Subcutaneous abdominal adipose tissue (tissue), 5 donors: ENCODE data around the gene PFKFB4.

Experiments used
- H3K27ac ChIP-seq: one replicate; pipeline ENCODE4 v1.7.0; 2013; ENCODE audit warnings: low read depth, mild to moderate bottlenecking, inconsistent platforms, low read length, moderate library complexity
- H3K27me3 ChIP-seq, 5 donors: one replicate each; pipeline ENCODE4 v1.7.0; 2013; ENCODE audit warnings: low read length in 5 of 5, inconsistent platforms in 1 of 5; ENCODE audit not compliant: control insufficient read depth in 5 of 5, insufficient read depth in 4 of 5
- H3K36me3 ChIP-seq, 5 donors: one replicate each; pipeline ENCODE4 v1.7.0; 2013; ENCODE audit warnings: low read length in 5 of 5; ENCODE audit not compliant: control insufficient read depth in 5 of 5, insufficient read depth in 5 of 5
- H3K4me1 ChIP-seq, 5 donors: one replicate each; pipeline ENCODE4 v1.7.0; 2013; ENCODE audit warnings: low read length in 5 of 5, mild to moderate bottlenecking in 3 of 5, moderate library complexity in 1 of 5; ENCODE audit not compliant: control insufficient read depth in 5 of 5, insufficient read depth in 5 of 5
- H3K4me3 ChIP-seq, 5 donors: one replicate each; pipeline ENCODE4 v1.7.0; 2013; ENCODE audit warnings: low read length in 5 of 5, low read depth in 1 of 5
- H3K9ac ChIP-seq, 5 donors: one replicate each; pipeline ENCODE4 v1.7.0; 2013; ENCODE audit warnings: low read length in 5 of 5, mild to moderate bottlenecking in 4 of 5, moderate library complexity in 3 of 5
- H3K9me3 ChIP-seq, 5 donors: one replicate each; pipeline ENCODE4 v1.7.0; 2013; ENCODE audit warnings: low read length in 5 of 5; ENCODE audit not compliant: control insufficient read depth in 5 of 5
- donor health status: healthy.
- donor health status: healthy.
- donor health status: healthy.
- donor health status: healthy.
- donor health status: healthy.

The PFKFB4 gene

DNA sequence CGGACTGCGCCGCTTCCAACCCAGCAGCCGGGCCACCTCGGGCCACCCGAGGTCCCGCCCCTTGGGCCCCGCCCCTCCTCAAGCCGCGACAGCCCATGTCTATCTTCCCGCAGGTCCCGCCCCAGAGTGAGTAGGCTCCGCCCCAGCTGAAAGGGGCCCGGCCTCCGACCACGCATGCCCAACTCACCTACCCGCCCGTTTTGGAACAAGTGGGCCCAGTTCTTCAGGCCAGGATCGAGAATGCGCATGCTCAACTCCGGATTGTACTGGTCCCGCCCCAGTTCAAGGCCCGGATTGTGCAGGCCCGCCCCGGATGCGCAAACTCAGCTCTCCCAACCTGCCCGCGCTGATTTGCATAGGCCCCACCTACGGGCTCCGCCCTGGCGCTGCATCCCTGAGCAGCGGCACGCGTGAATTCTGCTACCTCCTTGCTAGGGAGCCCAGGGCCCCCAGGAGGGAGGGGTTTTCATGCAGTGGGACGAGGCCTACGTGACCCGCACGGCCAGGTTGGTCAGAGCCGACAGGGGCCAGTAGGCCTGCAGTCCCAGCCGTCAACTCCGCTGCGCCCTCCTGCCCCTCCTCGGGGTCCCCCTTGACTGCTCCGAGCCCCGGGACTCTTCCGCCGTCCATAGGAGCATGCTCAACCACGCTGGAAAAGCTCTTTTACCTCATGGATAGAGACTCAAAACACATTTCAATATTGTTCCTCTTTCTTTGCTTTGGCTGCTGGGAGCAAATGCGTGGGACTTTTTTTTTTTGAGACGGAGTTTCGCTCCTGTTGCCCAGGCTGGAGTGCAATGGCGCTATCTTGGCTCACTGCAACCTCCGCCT lies at the start of gene PFKFB4:
PFKFB4 (minus strand) TSS at position 8 of the 831 bp plus-strand sequence. CDS start 26 bp downstream, outside the sequence.
- peak within 1 kb of the TSS; percentile 57 for H3K27ac ChIP-seq
- no peaks in the 10 kb centered on the region for H3K36me3 ChIP-seq
- peaks cover 4 to 62% (median 38%) of the 10 kb centered on the region in 5 donors for H3K4me1 ChIP-seq
- no peaks in the 10 kb centered on the region for H3K9me3 ChIP-seq
- H3K9ac ChIP-seq, result peak within 1 kb of the TSS in 4 of 5 donors; percentile 26 to 38 (median 33)
- peaks cover 0 to 2% (median 0%) of the 10 kb centered on the region in 5 donors for H3K27me3 ChIP-seq
- peak within 1 kb of the TSS; percentile 49 to 74 (median 70) for H3K4me3 ChIP-seq

DNA sequence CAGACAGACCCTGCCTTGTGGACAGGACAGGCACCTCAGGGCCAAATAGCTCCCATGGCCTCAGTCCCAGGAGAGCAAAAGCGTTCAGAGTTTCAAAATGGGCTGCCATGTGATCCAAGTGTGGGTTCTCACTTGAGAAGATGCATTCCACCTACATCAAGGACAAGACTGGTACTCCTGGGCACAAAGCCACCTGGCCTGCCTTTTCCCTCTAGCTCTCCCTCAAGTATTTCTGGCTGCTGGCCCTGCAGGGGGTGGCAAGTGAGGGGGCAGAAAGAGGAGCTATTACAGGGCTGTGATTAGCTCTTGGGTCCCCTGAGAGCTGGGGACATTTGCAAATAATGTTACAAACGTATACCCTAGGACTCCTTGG lies 45.0 kb upstream of the PFKFB4 start:
- Histone ChIP-seq H3K4me3 (no peak overlapping the region), H3K9ac (no peak overlapping the region), H3K27me3 (no peaks in the 10 kb centered on the region), H3K4me1 (peaks cover 0 to 11% (median 3%) of the 10 kb centered on the region in 5 donors), H3K27ac (no peak overlapping the region), H3K36me3 (peaks cover 0 to 92% (median 84%) of the 10 kb centered on the region in 5 donors), H3K9me3 (no peaks in the 10 kb centered on the region)

DNA sequence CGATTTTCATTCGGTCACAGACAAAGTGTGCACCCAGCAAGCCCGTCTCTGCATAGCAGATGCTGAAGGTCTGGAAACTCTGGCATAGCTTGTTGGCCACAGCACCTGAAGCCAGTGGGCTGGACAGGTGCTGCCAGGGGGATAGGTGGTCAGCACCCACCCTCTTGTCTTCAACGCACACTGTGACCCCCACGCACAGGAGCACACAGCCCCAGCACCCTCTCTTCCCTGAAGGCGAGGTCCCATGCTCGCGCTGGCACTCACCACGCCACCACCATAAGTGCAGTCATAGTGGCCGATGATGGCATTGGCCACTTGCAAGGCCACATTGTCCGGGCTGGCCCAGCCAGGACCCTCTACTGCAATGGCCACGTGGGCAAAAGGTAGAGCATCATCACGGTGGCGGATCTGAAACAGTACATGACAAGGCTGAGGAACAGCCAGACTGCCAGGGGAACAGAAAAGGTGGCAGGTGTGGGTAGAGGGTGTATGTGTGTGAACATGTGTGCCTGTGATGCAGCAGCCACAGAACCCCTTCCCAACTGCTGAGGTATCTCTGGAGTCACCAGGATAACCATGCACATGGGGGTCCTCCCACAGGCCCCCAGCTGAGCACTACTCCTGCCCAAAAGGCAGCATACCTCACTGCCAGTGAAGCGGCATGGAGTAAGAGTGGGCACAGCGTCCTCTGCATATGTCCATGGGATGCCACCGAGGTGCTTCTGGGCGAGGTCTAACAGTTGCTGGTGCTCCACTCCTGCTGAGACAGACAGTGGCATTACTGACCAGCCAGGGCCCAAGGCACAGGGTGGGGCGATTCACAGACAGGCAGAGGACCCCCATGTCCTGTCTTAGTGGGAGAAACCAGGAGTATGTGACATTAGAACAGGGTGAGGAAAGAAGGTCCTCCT lies 44.4 kb upstream of the PFKFB4 start:
- Histone ChIP-seq H3K27ac (no peak overlapping the region), H3K36me3 (peaks cover 0 to 89% (median 83%) of the 10 kb centered on the region in 5 donors)

DNA sequence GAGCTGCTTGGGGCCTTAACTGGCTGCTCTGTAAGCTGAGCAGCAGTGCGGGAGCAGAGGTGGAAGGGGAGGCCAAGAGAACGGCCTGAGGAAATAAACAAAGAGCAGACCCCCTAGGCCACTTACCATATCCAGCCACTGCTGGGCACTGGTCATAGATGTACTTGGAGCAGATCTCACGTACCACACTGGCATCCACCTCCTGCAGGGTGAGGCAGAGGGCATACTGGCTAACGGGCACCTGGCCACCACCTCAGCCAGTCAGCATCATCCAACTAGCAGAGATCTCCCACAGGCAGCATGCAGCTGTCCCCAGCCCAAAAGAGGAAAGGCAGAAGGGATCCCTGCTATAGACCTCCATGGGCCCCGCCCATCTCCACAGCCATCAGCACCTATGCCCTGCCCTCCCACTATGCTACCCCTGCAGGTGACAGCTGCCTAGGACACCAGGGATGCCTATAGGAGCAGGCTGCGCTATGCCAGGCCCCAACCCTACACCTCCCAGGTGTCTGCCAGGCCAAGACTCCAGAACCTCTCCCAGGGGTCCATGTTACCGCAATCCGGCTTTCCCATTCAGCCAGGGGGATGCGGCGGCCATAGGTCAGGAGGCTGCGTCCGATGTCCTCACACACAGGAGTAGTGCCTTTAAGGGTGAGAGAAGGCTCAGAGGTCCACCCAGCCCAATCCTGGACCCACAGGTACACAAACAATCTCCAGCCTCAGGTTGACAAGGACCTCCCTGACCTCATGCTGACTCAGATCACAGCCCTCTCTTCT lies 43.1 kb upstream of the PFKFB4 start:
- Histone ChIP-seq H3K4me3 (no peak overlapping the region), H3K9me3 (no peaks in the 10 kb centered on the region), H3K4me1 (peaks cover 2 to 16% (median 7%) of the 10 kb centered on the region in 5 donors), H3K9ac (no peak overlapping the region), H3K27ac (no peak overlapping the region), H3K36me3 (peaks cover 0 to 76% (median 71%) of the 10 kb centered on the region in 5 donors), H3K27me3 (peaks cover 2 to 14% (median 5%) of the 10 kb centered on the region in 5 donors)

More for the DNA sequence above, 44.4 kb upstream of the PFKFB4 start:
- H3K27me3 ChIP-seq, result peaks cover 0 to 3% (median 0%) of the 10 kb centered on the region in 5 donors
- peaks cover 0 to 11% (median 3%) of the 10 kb centered on the region in 5 donors for H3K4me1 ChIP-seq
- no peak overlapping the region for H3K4me3 ChIP-seq
- no peak overlapping the region for H3K9ac ChIP-seq
- H3K9me3 ChIP-seq, result no peaks in the 10 kb centered on the region

DNA sequence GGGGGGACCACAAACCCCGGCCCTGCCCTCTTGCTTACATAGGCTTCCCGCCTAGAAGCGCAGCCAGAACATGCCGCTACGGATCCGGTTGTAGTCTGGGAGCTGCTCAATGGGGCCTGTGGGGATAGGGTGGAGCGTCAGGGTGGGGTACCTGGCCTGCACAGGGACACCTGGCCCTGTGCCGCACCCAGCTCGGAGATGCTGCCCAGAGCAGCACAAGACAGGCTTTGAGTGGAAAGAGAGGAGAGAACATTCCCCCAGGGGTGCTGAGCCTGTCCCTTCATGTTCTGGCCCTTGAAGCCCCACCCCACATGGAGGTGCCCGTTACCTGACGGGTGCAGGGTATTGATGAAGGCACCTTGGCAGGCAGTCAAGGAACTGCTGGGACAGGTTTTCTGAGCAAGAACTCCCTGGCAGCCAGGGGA lies 42.5 kb upstream of the PFKFB4 start:
- H3K36me3 ChIP-seq, result peaks cover 0 to 70% (median 64%) of the 10 kb centered on the region in 5 donors
- no peak overlapping the region for H3K9ac ChIP-seq
- H3K27ac ChIP-seq, result no peak overlapping the region
- H3K9me3 ChIP-seq, result no peaks in the 10 kb centered on the region
- H3K4me1 ChIP-seq, result peaks cover 2 to 21% (median 10%) of the 10 kb centered on the region in 5 donors
- peaks cover 8 to 20% (median 10%) of the 10 kb centered on the region in 5 donors for H3K27me3 ChIP-seq
- no peak overlapping the region for H3K4me3 ChIP-seq

DNA sequence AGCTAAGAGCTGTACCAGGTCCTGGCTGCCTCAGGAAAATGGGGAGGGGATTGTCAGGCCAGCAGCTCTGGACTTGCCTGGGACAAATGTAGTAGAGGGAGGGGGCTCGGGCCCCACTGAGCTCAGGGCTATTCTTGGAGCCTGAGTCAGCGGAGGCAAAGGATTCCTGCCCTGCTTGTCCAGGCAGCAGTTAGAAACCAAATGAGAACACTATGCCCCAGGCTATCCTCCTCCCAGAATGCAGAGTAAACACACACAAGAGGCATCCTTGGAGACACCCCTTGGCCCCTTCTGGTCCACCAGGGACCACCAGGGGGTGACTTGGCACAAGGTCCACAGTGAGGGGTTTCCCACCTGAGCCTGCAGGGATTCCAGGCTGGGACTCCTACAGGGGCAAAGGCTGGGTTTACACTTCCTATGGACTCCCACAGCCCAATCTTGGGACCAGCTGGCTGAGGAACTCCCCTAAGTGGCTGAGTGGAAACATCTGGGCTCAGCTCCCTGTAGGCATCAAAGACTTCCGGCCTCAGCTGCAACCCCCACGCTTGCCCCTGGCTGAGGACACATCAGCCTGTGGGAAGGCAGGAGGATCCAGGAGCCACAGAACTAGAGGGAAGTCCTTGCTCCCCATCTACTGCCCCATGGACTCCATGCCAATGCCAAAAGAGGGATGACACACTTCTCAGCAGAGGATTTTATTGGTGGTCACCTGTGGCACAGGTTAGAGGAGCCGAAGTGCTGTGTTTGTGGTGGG lies 41.9 kb upstream of the PFKFB4 start:
- peaks cover 2 to 21% (median 10%) of the 10 kb centered on the region in 5 donors for H3K4me1 ChIP-seq
- H3K4me3 ChIP-seq, result no peak overlapping the region
- peaks cover 9 to 23% (median 13%) of the 10 kb centered on the region in 5 donors for H3K27me3 ChIP-seq
- no peaks in the 10 kb centered on the region for H3K9me3 ChIP-seq
- H3K9ac ChIP-seq, result no peak overlapping the region
- peak overlapping the region; percentile 10 for H3K27ac ChIP-seq
- H3K36me3 ChIP-seq, result peaks cover 0 to 64% (median 59%) of the 10 kb centered on the region in 5 donors

DNA sequence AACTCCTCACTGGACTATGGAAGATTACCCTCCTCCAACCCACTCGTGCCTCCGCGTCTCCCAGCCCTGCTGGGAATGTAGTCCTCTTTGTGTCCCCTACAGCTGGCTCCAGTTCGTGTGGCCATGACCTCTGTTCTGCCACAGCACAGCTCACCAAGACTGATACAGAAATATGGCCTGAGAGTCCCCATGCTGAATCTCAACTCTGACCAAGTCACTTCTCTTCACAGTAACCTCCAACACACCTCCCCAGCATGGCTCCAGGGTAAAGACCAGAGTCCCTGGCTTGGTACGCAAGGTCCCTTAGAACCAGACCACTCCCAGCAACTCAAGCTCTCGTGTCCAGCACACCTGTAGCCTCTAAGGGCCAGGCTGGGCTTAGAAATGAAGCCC lies 40.8 kb upstream of the PFKFB4 start:
- Histone ChIP-seq H3K27ac (no peak overlapping the region), H3K9me3 (no peaks in the 10 kb centered on the region), H3K9ac (no peak overlapping the region), H3K36me3 (peaks cover 0 to 53% (median 48%) of the 10 kb centered on the region in 5 donors), H3K4me3 (no peak overlapping the region), H3K4me1 (peaks cover 2 to 21% (median 10%) of the 10 kb centered on the region in 5 donors), H3K27me3 (peaks cover 11 to 23% (median 18%) of the 10 kb centered on the region in 5 donors)

DNA sequence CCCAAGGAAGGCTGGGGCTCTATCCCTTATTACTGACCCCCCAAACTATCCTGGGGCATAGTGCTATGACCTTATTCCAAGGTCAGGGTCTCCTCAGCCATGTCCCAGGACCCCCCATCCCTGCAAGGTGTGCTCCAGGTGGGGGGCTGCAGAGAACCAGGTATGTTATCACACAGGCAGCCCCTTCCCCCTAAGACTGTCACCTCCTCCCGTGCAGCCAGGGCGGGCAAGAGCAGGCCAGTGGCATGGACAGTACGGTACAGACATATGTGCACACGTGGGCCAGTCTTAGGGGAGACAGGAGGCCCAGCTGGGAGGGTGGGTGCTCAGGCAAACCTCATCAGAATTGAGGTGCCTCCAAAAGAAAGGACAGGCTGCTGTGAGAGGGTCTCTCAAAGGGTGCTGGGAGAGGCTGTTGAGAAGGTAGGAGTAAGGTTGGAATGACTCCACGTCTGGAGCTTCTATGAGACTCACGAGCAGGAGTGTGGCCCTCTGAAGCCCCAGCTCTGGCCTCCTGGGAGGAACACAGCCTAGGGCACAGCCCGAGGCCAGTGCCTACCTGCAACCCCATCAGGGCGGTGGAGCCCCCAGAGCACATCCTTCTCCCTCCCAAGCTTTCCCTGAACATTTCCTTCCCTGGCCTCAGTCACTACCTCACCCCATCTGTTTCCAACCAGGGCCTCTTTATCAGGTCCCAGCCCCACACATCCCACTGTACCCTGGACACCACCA lies 40.2 kb upstream of the PFKFB4 start:
- Histone ChIP-seq H3K9me3 (no peaks in the 10 kb centered on the region), H3K27ac (no peak overlapping the region)

More for the DNA sequence above, 40.2 kb upstream of the PFKFB4 start:
- H3K27me3 ChIP-seq, result peaks cover 11 to 23% (median 18%) of the 10 kb centered on the region in 5 donors
- no peak overlapping the region for H3K9ac ChIP-seq
- peaks cover 2 to 21% (median 10%) of the 10 kb centered on the region in 5 donors for H3K4me1 ChIP-seq
- H3K4me3 ChIP-seq, result no peak overlapping the region
- H3K36me3 ChIP-seq, result peaks cover 0 to 48% (median 45%) of the 10 kb centered on the region in 5 donors
